Renal pelvis (tissue), 12 donors: ENCODE measurements around the gene HTRA2. TPM values are rescaled to one million over a fixed set of nuclear protein-coding genes. Genes with fewer than 3 reads are reported as not detected.
"Not testable (repeated sequence)": the region's sequence is repeated elsewhere in the genome, so short reads cannot be mapped to it uniquely, and the experiment has no call there.

Experiments used
- DNase-seq: peaks from one replicate; pipeline ENCODE4 v3.0.0-alpha.2; 2013
- long read RNA-seq, 16 experiments: transcript quantifications; one replicate each; lab custom pipeline, GENCODE V29; 2026
- polyA plus RNA-seq, 3 donors: library from polyadenylated mRNA; unstranded; fragments of 120-200 nt; gene quantifications; one replicate each; pipeline ENCODE4 v1.2.1, GENCODE V29; 2013; ENCODE audit not compliant: insufficient read length in 3 of 3

HTRA2 gene
- polyA plus RNA-seq, result 10 to 100 TPM; 34.8 to 37.9 (median 37.0) TPM
- long read RNA-seq, donor 1, transcript HTRA2-201 (8 exons, 2,370 nt), result major isoform, 22 of 22 reads
- long read RNA-seq, donor 1, partial matches to known transcripts, result 0 of 22 reads
- long read RNA-seq, donor 1, other reads (novel, unspliced or antisense), result 0 of 22 reads
- long read RNA-seq, donor 2, transcript HTRA2-201 (8 exons, 2,370 nt), result major isoform, 18 of 20 reads
- long read RNA-seq, donor 2, partial matches to known transcripts, result 0 of 20 reads
- long read RNA-seq, donor 2, other reads (novel, unspliced or antisense), result 0 of 20 reads
- long read RNA-seq, donor 3, transcript HTRA2-201 (8 exons, 2,370 nt), result major isoform, 13 of 165 reads
- long read RNA-seq, donor 3, partial matches to known transcripts, result 137 of 165 reads
- long read RNA-seq, donor 3, other reads (novel, unspliced or antisense), result 9 of 165 reads
- long read RNA-seq, donor 4, transcript HTRA2-201 (8 exons, 2,370 nt), result major isoform, 17 of 52 reads
- long read RNA-seq, donor 4, partial matches to known transcripts, result 24 of 52 reads
- long read RNA-seq, donor 4, other reads (novel, unspliced or antisense), result 9 of 52 reads
- long read RNA-seq, donor 5, transcript HTRA2-201 (8 exons, 2,370 nt), result major isoform, 6 of 6 reads
- long read RNA-seq, donor 5, partial matches to known transcripts, result 0 of 6 reads
- long read RNA-seq, donor 5, other reads (novel, unspliced or antisense), result 0 of 6 reads
- long read RNA-seq, donor 6, transcript HTRA2-201 (8 exons, 2,370 nt), result major isoform, 12 of 27 reads
- long read RNA-seq, donor 6, partial matches to known transcripts, result 0 of 27 reads
- long read RNA-seq, donor 6, other reads (novel, unspliced or antisense), result 14 of 27 reads
- long read RNA-seq, donor 7, transcript HTRA2-201 (8 exons, 2,370 nt), result major isoform, 9 of 10 reads
- long read RNA-seq, donor 7, partial matches to known transcripts, result 0 of 10 reads
- long read RNA-seq, donor 7, other reads (novel, unspliced or antisense), result 0 of 10 reads
- long read RNA-seq, donor 8, transcript HTRA2-201 (8 exons, 2,370 nt), result major isoform, 5 of 14 reads
- long read RNA-seq, donor 8, partial matches to known transcripts, result 8 of 14 reads
- long read RNA-seq, donor 8, other reads (novel, unspliced or antisense), result 0 of 14 reads
- long read RNA-seq, donor 9, transcript HTRA2-201 (8 exons, 2,370 nt), result major isoform, 19 of 243 reads
- long read RNA-seq, donor 9, partial matches to known transcripts, result 220 of 243 reads
- long read RNA-seq, donor 9, other reads (novel, unspliced or antisense), result 0 of 243 reads
- long read RNA-seq, donor 10, transcript HTRA2-201 (8 exons, 2,370 nt), result major isoform, 15 of 19 reads
- long read RNA-seq, donor 10, partial matches to known transcripts, result 0 of 19 reads
- long read RNA-seq, donor 10, other reads (novel, unspliced or antisense), result 0 of 19 reads
- long read RNA-seq, donor 11, transcript HTRA2-201 (8 exons, 2,370 nt), result major isoform, 10 of 12 reads
- long read RNA-seq, donor 11, partial matches to known transcripts, result 0 of 12 reads
- long read RNA-seq, donor 11, other reads (novel, unspliced or antisense), result 0 of 12 reads
- long read RNA-seq, donor 12, transcript HTRA2-201 (8 exons, 2,370 nt), result major isoform, 14 of 15 reads
- long read RNA-seq, donor 12, partial matches to known transcripts, result 0 of 15 reads
- long read RNA-seq, donor 12, other reads (novel, unspliced or antisense), result 0 of 15 reads
- long read RNA-seq, donor 13, transcript HTRA2-201 (8 exons, 2,370 nt), result major isoform, 5 of 5 reads
- long read RNA-seq, donor 13, partial matches to known transcripts, result 0 of 5 reads
- long read RNA-seq, donor 13, other reads (novel, unspliced or antisense), result 0 of 5 reads
- long read RNA-seq, donor 14, result 0 reads
- long read RNA-seq, donor 15, transcript HTRA2-201 (8 exons, 2,370 nt), result major isoform, 20 of 24 reads
- long read RNA-seq, donor 15, partial matches to known transcripts, result 0 of 24 reads
- long read RNA-seq, donor 15, other reads (novel, unspliced or antisense), result 0 of 24 reads
- long read RNA-seq, donor 16, transcript HTRA2-201 (8 exons, 2,370 nt), result major isoform, 14 of 32 reads
- long read RNA-seq, donor 16, partial matches to known transcripts, result 15 of 32 reads
- long read RNA-seq, donor 16, other reads (novel, unspliced or antisense), result 0 of 32 reads

- peak; percentile 99 for DNase-seq
These were observed at the start of gene HTRA2, which contains the start of gene AUP1 for GRCh38 chr2:74529357-74530238. Gene HTRA2, plus strand, starts transcription at chr2:74529933. Its CDS starts 74 bp downstream, at chr2:74530007. Gene AUP1, minus strand, starts transcription at chr2:74529706. Its CDS starts 77 bp downstream, at chr2:74529629.

GRCh38 chr2:74481431-74481830 lies 48.3 kb upstream of the HTRA2 start:
- DNase-seq, result no peak

- no peak for DNase-seq
These were observed 47.6 kb upstream of the HTRA2 start for GRCh38 chr2:74481961-74482800.

- DNase-seq, result peak; percentile 97
These were observed 46.7 kb upstream of the HTRA2 start, which contains the start of the genes CCDC142 and TTC31 for GRCh38 chr2:74482801-74483674. Gene CCDC142, minus strand, starts transcription at chr2:74482998. Its CDS starts 161 bp downstream, at chr2:74482837. Gene TTC31, plus strand, starts transcription at chr2:74483081. Its CDS starts 15 bp downstream, at chr2:74483096.

GRCh38 chr2:74483675-74484164 lies 46.0 kb upstream of the HTRA2 start:
- DNase-seq, result not testable (repeated sequence)

GRCh38 chr2:74486141-74486540 lies 43.6 kb upstream of the HTRA2 start:
- no peak for DNase-seq

- DNase-seq, result no peak
These were observed 40.9 kb upstream of the HTRA2 start for GRCh38 chr2:74488643-74489481.

- DNase-seq, result no peak
These were observed 39.8 kb upstream of the HTRA2 start for GRCh38 chr2:74489906-74490305.

GRCh38 chr2:74491648-74492544 lies 37.8 kb upstream of the HTRA2 start:
- no peak for DNase-seq

- DNase-seq, result no peak
These were observed 36.2 kb upstream of the HTRA2 start for GRCh38 chr2:74493546-74493945.

- DNase-seq, result no peak
These were observed 34.3 kb upstream of the HTRA2 start for GRCh38 chr2:74495440-74495839.

GRCh38 chr2:74496997-74497776 lies 32.5 kb upstream of the HTRA2 start:
- no peak for DNase-seq

- no peak for DNase-seq
These were observed 31.8 kb upstream of the HTRA2 start for GRCh38 chr2:74497777-74498499.
